ENCODE measurements around the gene GLI3.

DNA sequence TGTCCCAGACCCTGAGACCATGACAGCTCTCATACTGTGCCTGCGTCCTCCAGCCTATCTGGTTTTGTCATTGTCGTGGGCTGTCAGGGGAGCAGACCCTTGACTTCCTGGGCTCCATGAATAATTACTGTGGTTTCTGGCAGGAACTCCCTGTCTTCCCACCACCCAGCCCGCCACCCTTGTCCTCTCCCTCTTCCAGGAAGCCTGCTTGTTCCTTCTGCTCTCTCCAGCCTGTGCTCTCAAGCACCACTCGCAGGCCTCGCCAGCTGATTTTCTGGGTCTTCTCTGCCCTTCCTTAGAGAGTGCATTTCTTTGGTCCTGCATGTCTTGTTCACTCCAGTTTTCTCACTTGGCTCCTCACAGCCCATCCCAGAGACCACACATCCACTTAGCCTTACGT, 309.6 kb downstream of the GLI3 start:
- no peak for TF ChIP-seq USF2 (IDR thresholded peaks at IDR 0.05; ENCODE audit: low read depth, low read length)
- TF ChIP-seq, protein P1, sequence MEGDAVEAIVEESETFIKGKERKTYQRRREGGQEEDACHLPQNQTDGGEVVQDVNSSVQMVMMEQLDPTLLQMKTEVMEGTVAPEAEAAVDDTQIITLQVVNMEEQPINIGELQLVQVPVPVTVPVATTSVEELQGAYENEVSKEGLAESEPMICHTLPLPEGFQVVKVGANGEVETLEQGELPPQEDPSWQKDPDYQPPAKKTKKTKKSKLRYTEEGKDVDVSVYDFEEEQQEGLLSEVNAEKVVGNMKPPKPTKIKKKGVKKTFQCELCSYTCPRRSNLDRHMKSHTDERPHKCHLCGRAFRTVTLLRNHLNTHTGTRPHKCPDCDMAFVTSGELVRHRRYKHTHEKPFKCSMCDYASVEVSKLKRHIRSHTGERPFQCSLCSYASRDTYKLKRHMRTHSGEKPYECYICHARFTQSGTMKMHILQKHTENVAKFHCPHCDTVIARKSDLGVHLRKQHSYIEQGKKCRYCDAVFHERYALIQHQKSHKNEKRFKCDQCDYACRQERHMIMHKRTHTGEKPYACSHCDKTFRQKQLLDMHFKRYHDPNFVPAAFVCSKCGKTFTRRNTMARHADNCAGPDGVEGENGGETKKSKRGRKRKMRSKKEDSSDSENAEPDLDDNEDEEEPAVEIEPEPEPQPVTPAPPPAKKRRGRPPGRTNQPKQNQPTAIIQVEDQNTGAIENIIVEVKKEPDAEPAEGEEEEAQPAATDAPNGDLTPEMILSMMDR (conservative IDR thresholded peaks at IDR 0.05; ENCODE audit: low read depth, low read length), result no peak

Measured in IMR-90 (cell line).